ES-I3 (cell line): ENCODE measurements around the gene MMP21.

Source experiments
- H3K36me3 ChIP-seq: 2 replicates; pipeline ENCODE4 v1.6.1; 2013; ENCODE audit warnings: mild to moderate bottlenecking, low read length, control low read depth, moderate library complexity; ENCODE audit not compliant: insufficient read depth
- H3K4me1 ChIP-seq: 2 replicates; pipeline ENCODE4 v1.6.1; 2013; ENCODE audit warnings: mild to moderate bottlenecking, control low read depth, low read length; ENCODE audit not compliant: insufficient read depth
- H3K9ac ChIP-seq: 2 replicates; pipeline ENCODE4 v1.6.1; 2013; ENCODE audit warnings: low read depth, mild to moderate bottlenecking, low read length, moderate library complexity
- H3K9me3 ChIP-seq: 2 replicates; pipeline ENCODE4 v1.6.1; 2013; ENCODE audit warnings: mild to moderate bottlenecking, low read length, moderate library complexity; ENCODE audit not compliant: control insufficient read depth, insufficient read depth

Gene MMP21

DNA sequence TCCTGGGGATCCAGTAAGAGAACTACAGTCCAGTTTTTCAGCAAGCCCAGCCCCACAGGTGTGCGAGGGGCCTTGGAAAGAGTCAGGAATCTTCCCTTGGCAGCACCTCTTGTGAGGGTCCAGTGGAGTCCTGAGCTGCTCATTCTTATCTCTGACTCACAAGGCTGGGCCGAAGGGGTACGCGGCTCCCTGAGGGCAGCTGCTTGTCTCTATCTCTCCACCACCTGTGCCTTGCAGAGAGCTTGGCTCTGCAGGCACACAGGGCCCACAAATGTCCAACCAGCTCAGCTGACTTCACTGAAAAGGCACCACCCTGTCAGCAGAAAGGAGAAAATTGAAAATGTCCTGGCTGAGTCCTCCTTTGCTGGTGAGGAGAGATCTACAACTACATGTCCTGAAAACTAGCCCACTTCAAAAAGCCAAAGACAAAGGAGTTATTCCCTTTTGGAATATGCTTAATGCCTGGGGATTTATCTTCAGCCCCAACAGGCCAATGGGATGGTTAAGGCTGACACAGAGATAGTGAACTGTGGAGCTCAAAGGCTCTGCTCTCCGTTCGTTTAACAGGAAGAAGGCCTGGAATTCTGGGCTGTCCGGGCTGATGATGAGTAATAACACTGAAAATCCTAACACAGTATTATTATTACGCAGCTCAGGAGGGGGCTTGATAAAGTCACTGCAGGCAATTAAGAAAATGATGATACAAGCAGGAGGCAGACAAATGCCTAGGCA lies 24.0 kb upstream of the MMP21 start:
- no peaks in the 10 kb centered on the region for H3K4me1 ChIP-seq
- peaks cover 4% of the 10 kb centered on the region; the same call in 1 of the 2 replicates for H3K36me3 ChIP-seq
- H3K9me3 ChIP-seq: no peaks in the 10 kb centered on the region
- no peak overlapping the region for H3K9ac ChIP-seq

- H3K9ac ChIP-seq: no peak overlapping the region
- peaks cover 4% of the 10 kb centered on the region; the same call in 1 of the 2 replicates for H3K36me3 ChIP-seq
- H3K4me1 ChIP-seq: no peaks in the 10 kb centered on the region
- no peaks in the 10 kb centered on the region for H3K9me3 ChIP-seq
Observed at GRCh38 chr10:125797994-125798662, 22.5 kb upstream of the MMP21 start.

DNA sequence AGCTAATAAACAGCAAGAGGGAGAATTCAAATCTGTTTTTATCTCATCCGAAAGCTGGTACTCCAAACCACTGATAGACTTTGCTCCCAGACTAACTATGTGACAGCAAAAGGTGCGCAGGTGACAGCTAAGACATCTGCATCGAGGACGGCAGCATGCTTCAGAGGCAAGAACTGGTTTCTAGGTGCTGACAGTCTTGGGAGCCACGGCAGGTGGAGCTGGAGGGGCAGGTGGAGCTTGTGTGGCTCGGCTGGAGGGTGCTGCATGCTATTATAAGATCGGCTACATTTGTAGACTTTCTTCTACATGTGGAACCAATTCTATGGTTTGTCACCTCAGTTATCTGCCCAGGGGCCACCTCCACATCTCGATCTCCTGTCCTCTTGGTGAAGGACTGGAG lies 21.8 kb upstream of the MMP21 start:
- Histone ChIP-seq H3K4me1 (no peaks in the 10 kb centered on the region), H3K9ac (no peak overlapping the region), H3K36me3 (no peaks in the 10 kb centered on the region; the same call in 1 of the 2 replicates), H3K9me3 (no peaks in the 10 kb centered on the region)

- H3K36me3 ChIP-seq: no peaks in the 10 kb centered on the region; the same call in 1 of the 2 replicates
- H3K9ac ChIP-seq: no peak overlapping the region
- no peaks in the 10 kb centered on the region for H3K4me1 ChIP-seq
- H3K9me3 ChIP-seq: no peaks in the 10 kb centered on the region
Observed at GRCh38 chr10:125795637-125796190, 20.1 kb upstream of the MMP21 start.

DNA sequence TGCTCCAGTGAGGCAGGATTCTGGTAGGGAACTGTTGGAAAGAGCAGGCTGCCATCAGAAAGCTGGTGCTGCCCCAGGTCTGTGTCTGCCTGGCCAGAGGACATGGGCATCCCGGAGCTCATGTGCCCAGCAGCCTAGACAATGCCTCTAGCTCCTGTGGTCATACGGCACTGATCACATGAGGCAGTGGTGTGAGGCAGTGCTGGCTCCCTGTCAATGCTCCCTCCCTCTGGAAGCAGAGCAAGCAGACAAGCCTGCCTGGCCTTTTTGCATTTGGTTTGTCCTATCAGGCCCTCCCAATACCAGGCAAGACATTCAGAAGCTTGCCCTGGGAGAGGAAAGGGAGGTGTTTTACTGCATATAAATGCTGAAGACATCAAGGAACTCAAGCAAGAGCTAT lies 19.5 kb upstream of the MMP21 start:
- no peaks in the 10 kb centered on the region for H3K4me1 ChIP-seq
- H3K36me3 ChIP-seq: no peaks in the 10 kb centered on the region; the same call in 1 of the 2 replicates
- no peak overlapping the region for H3K9ac ChIP-seq
- H3K9me3 ChIP-seq: no peaks in the 10 kb centered on the region

- no peaks in the 10 kb centered on the region for H3K9me3 ChIP-seq
- peaks cover 7% of the 10 kb centered on the region; the same call in 1 of the 2 replicates for H3K36me3 ChIP-seq
- no peaks in the 10 kb centered on the region for H3K4me1 ChIP-seq
Observed at GRCh38 chr10:125792342-125793300, 17.0 kb upstream of the MMP21 start.

DNA sequence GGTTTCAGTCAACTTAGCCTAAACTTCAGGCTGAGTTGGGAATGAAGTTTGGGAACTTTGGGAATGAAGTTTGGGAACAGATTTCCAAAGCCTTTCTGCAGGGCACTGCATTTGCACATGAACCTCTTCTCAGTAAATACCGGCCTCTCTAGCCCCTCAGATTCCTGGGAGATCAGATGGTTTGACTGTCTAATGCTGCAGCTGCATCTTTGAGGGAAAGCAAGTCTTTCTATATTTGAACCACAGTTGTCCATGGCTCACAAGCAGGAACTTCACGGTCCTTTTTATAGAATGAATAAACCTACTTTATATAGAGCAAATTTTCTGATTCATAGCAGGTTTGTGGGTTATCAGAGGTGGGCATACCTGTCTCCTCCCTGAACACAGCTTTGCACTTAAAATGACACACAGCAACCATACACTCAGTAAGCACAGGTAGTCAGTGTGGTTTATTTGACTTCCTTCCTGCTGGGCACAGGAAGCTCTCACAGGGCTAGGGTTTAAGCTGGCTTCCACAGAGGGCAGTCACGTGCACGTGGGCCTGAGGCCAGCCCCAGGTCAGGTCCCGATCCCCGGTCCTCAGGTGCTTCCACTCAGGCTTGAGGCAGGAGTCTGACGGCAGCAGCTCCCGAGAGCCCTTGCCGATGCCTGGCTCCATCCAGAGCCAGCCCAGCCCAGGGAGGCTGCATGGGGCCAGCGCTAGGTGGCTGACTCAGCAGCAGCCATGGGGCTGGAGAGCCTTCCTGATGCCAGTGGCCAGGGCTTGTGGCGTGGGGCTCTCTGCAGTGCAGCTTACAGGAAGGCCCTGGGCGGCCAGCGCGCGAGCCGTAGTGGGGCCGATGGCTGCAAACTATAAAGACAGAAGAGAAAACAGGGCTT lies 12.8 kb upstream of the MMP21 start:
- H3K9ac ChIP-seq: no peak overlapping the region
- H3K36me3 ChIP-seq: peaks cover 7% of the 10 kb centered on the region; the same call in 1 of the 2 replicates

More at GRCh38 chr10:125792342-125793300, 17.0 kb upstream of the MMP21 start:
- H3K9ac ChIP-seq: no peak overlapping the region

GRCh38 chr10:125785791-125786190 lies 10.2 kb upstream of the MMP21 start:
- no peaks in the 10 kb centered on the region for H3K4me1 ChIP-seq
- H3K9me3 ChIP-seq: no peaks in the 10 kb centered on the region
- no peak overlapping the region for H3K9ac ChIP-seq
- peaks cover 7% of the 10 kb centered on the region; the same call in 1 of the 2 replicates for H3K36me3 ChIP-seq

More for the DNA sequence above, 12.8 kb upstream of the MMP21 start:
- Histone ChIP-seq H3K9me3 (no peaks in the 10 kb centered on the region), H3K4me1 (no peaks in the 10 kb centered on the region)

DNA sequence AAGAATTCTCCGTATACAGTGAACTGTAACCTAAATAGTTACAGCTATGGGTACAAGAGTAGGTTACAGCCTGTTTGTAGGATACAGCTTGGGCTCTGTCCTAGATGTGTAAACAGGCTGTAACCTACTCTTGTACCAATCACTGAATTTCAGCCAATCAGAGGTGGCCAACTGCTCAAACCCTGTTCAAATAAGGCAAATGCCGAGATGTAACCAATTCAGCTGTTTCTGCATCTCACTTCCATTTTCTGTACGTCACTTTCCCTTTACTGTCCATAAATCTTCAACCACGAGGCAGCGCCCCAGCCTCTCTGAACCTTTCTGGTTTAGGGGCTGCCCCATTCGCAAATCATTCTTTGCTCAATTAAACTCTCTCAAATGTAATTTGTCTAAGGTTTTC lies 8.3 kb upstream of the MMP21 start:
- Histone ChIP-seq H3K9ac (no peak overlapping the region), H3K9me3 (no peaks in the 10 kb centered on the region), H3K4me1 (no peaks in the 10 kb centered on the region), H3K36me3 (peaks cover 7% of the 10 kb centered on the region; the same call in 1 of the 2 replicates)

- no peak overlapping the region for H3K9ac ChIP-seq
- H3K4me1 ChIP-seq: no peaks in the 10 kb centered on the region
- H3K9me3 ChIP-seq: no peaks in the 10 kb centered on the region
- H3K36me3 ChIP-seq: peaks cover 4% of the 10 kb centered on the region; the same call in 1 of the 2 replicates
Observed at GRCh38 chr10:125783408-125783807, 7.8 kb upstream of the MMP21 start.

DNA sequence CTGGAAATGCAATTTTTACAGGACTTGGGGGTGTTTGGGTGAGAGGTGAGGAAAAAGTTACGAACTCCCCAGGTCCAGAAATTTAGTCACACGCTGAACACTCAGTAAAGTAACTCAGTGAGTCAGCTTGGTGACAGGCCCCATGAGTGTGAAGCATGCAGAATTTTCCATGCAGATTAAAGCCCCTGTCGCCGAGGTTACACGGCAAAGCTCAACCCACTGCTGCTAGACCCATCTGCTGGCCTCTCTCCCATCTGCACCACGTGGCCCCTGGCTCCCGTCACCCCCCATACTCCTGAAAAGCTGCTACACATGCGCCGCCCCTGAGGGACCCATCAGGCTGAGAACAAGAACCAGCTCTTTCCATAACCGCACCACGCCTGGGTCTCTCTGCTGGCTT lies 7.0 kb upstream of the MMP21 start:
- Histone ChIP-seq H3K9me3 (no peaks in the 10 kb centered on the region), H3K36me3 (no peaks in the 10 kb centered on the region), H3K9ac (no peak overlapping the region), H3K4me1 (no peaks in the 10 kb centered on the region)

- H3K9ac ChIP-seq: no peak overlapping the region
- no peaks in the 10 kb centered on the region for H3K9me3 ChIP-seq
- no peaks in the 10 kb centered on the region for H3K4me1 ChIP-seq
- no peaks in the 10 kb centered on the region for H3K36me3 ChIP-seq
Observed at GRCh38 chr10:125782054-125782453, 6.4 kb upstream of the MMP21 start.

DNA sequence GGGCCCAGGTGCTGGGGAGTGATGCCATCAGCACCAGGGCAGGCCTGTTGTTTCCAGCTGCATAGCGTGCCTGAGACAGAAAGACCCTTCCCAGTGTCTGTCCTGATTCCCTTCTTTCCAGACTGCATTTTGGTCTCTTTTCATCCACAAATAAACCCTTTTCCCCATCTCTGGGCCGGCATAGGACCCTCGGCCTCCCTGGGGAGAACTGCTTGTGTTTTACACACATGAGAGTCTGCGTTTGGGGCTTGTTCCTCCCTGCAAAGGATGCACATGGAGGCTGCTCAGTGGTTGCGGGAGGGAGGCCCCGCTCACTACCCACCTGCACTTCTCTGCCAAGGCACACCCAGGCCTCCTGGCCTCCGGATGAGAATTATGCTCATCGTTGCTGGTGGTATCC lies 5.8 kb upstream of the MMP21 start:
- Histone ChIP-seq H3K36me3 (no peaks in the 10 kb centered on the region), H3K9me3 (no peaks in the 10 kb centered on the region), H3K4me1 (no peaks in the 10 kb centered on the region), H3K9ac (no peak overlapping the region)
